HepG2 (cell line): ENCODE results near the gene ERF. TPM values are rescaled to one million over a fixed set of nuclear protein-coding genes. Genes with fewer than 3 reads are reported as not detected.

Experiments used
- CEBPZ ChIP-seq: IDR thresholded peaks from 2 replicates; pipeline ENCODE4 v1.6.1; 2012; ENCODE audit warnings: low read length, improper control_type of control experiment
- EP300 ChIP-seq, 3 experiments: sonication (generic) in 1 of 3; formaldehyde crosslinking in 1 of 3; IDR thresholded peaks; 2 replicates each; pipeline versions ENCODE4 v1.5.1 to v1.6.1; 2011 to 2020; ENCODE audit warnings: low read depth in 2 of 3, low read length in 2 of 3, borderline replicate concordance in 1 of 3, improper control_type of control experiment in 1 of 3, mild to moderate bottlenecking in 1 of 3, missing genetic modification reagents in 1 of 3, moderate library complexity in 1 of 3
- PBX2 ChIP-seq: IDR thresholded peaks from 2 replicates; pipeline ENCODE4 v1.6.1; 2016; ENCODE audit warnings: control low read depth
- PCBP2 ChIP-seq: fragments of 200-400 bp; formaldehyde crosslinking; optimal IDR thresholded peaks from 2 replicates; pipeline ENCODE3; 2018; ENCODE audit warnings: low read length, low read depth; ENCODE audit not compliant: poor library complexity, severe bottlenecking
- PHB2 ChIP-seq: fragments of 450-650 bp; IDR thresholded peaks from 2 replicates; pipeline ENCODE4 v1.6.1; 2018; ENCODE audit not compliant: partially characterized antibody
- RARG ChIP-seq: sonication (generic); formaldehyde crosslinking; IDR thresholded peaks from 2 replicates; pipeline ENCODE4 v1.4.0; 2020; ENCODE audit warnings: low read depth, mild to moderate bottlenecking, missing genetic modification reagents
- SMAD9 ChIP-seq: sonication (generic); formaldehyde crosslinking; IDR thresholded peaks from 2 replicates; pipeline ENCODE4 v1.5.1; 2020; ENCODE audit warnings: mild to moderate bottlenecking, missing genetic modification reagents
- ZEB1 ChIP-seq: IDR thresholded peaks from 2 replicates; pipeline ENCODE4 v1.6.1; 2012; ENCODE audit warnings: mild to moderate bottlenecking, low read depth, inconsistent platforms; ENCODE audit not compliant: insufficient replicate concordance
- ZNF333 ChIP-seq: sonication (generic); formaldehyde crosslinking; IDR thresholded peaks from 2 replicates; pipeline ENCODE4 v1.4.0; 2020; ENCODE audit warnings: mild to moderate bottlenecking, missing genetic modification reagents, borderline replicate concordance
- ZNF552 ChIP-seq: sonication (generic); formaldehyde crosslinking; IDR thresholded peaks from 2 replicates; pipeline ENCODE4 v1.9.0; 2022; ENCODE audit warnings: missing genetic modification reagents, mild to moderate bottlenecking, borderline replicate concordance
- ZNF816 ChIP-seq: sonication (generic); formaldehyde crosslinking; IDR thresholded peaks from 2 replicates; pipeline ENCODE4 v1.8.0; 2022; ENCODE audit warnings: missing genetic modification reagents, mild to moderate bottlenecking, borderline replicate concordance
- ZSCAN30 ChIP-seq: sonication (generic); formaldehyde crosslinking; IDR thresholded peaks from 2 replicates; pipeline ENCODE4 v1.5.0; 2020; ENCODE audit warnings: mild to moderate bottlenecking, missing genetic modification reagents
- polyA plus RNA-seq, 8 experiments: library from polyadenylated mRNA; depleted of rRNA in 3 of 8; stranded (reverse) in 7 of 8; unstranded in 1 of 8; fragments of >200 nt; fragmentation: Illumina TruSeq in 4 of 8; extraction: Trizol in 4 of 8; gene quantifications; 2 replicates each; pipeline versions ENCODE4 v1.2.1 to v1.2.3, GENCODE V29; 2011 to 2016; ENCODE audit warnings: low read depth in 4 of 8, missing spikeins in 1 of 8, mixed read lengths in 1 of 8; ENCODE audit not compliant: insufficient read depth in 1 of 8
- total RNA-seq, 5 experiments: library from RNA; depleted of rRNA; stranded (reverse); fragments of >200 nt; fragmentation: Illumina TruSeq; extraction: Trizol; gene quantifications; 2 replicates each; pipeline ENCODE4 v1.2.3, GENCODE V29; 2016; ENCODE audit warnings: low read depth in 1 of 5
- TF ChIP-seq, protein P1 (sequence below): IDR thresholded peaks from 2 replicates; pipeline ENCODE4 v1.6.1; 2012; ENCODE audit warnings: low read depth, low read length, improper control_type of control experiment
- TF ChIP-seq, protein P2 (sequence below): sonication (generic); formaldehyde crosslinking; IDR thresholded peaks from 2 replicates; pipeline ENCODE4; 2020; ENCODE audit warnings: missing genetic modification reagents, mild to moderate bottlenecking, borderline replicate concordance
- TF ChIP-seq, protein P3 (sequence below): sonication (generic); formaldehyde crosslinking; IDR thresholded peaks from 2 replicates; pipeline ENCODE4 v1.8.1; 2023; ENCODE audit warnings: missing genetic modification reagents, inconsistent platforms, borderline replicate concordance

ERF gene
- total and polyA plus RNA-seq, 2 of the 13 experiments (the other 11 are each of a cell fraction or from before 2014, with no cell fraction given), result 67.1 to 69.9 TPM

DNA sequence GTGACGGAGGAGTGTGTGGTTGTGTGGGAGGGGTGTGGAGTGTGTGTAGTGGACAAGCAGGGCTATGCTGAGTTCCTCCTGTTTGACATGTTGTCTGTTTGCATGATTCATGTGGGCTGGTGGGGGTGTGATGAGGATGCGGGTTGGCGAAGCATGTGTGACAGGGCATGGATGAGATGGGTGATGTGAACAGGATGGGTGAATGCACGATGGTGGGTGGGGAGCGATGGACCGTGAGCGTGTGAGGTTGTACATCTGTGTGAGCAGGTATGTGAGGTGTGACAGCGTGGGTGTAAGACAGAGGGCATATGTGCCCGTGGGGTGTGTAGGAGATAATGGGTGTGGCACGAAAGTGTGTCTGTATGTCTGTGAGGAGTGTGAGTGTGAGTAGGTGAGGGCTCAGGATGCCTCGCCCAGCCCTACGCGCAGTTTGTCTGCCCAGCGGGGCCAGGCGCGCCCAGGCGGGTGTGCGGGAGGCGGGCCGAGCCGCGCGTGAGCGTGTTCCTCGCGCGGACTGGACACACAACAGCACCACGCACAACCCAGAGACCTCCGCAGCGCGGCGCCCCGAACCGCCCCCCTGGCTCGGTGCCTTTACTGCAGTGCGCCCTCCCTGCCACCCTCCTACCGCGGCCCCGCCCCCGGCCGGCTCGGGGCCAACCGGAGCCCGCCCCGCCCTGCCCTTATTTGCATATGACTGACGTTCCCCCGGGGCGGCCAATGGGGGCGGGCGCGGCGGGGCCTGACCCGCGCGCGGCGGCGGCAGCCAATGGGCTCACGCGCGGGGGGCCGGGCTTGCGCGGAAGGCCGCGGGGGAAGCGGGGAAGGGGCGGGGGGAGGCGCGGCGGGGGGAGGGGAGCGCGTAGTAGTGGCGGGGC lies 28.5 kb upstream of the ERF start (continued):
- TF ChIP-seq ZNF333 (CRISPR knock-in tag), result no peak
- TF ChIP-seq, protein P1, sequence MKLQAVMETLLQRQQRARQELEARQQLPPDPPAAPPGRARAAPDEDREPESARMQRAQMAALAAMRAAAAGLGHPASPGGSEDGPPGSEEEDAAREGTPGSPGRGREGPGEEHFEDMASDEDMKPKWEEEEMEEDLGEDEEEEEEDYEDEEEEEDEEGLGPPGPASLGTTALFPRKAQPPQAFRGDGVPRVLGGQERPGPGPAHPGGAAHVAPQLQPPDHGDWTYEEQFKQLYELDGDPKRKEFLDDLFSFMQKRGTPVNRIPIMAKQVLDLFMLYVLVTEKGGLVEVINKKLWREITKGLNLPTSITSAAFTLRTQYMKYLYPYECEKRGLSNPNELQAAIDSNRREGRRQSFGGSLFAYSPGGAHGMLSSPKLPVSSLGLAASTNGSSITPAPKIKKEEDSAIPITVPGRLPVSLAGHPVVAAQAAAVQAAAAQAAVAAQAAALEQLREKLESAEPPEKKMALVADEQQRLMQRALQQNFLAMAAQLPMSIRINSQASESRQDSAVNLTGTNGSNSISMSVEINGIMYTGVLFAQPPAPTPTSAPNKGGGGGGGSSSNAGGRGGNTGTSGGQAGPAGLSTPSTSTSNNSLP, result no peak
- TF ChIP-seq EP300 (IDR thresholded peaks at IDR 0.05; ENCODE audit: low read depth in 2 of 2, low read length in 2 of 2), result no peak
- TF ChIP-seq EP300 (CRISPR knock-in tag; IDR thresholded peaks at IDR 0.05; ENCODE audit: borderline replicate concordance), result no peak
- TF ChIP-seq ZNF552, result no peak
- TF ChIP-seq CEBPZ, result no peak
- no peak for TF ChIP-seq ZNF816 (CRISPR knock-in tag)
- TF ChIP-seq, protein P2, sequence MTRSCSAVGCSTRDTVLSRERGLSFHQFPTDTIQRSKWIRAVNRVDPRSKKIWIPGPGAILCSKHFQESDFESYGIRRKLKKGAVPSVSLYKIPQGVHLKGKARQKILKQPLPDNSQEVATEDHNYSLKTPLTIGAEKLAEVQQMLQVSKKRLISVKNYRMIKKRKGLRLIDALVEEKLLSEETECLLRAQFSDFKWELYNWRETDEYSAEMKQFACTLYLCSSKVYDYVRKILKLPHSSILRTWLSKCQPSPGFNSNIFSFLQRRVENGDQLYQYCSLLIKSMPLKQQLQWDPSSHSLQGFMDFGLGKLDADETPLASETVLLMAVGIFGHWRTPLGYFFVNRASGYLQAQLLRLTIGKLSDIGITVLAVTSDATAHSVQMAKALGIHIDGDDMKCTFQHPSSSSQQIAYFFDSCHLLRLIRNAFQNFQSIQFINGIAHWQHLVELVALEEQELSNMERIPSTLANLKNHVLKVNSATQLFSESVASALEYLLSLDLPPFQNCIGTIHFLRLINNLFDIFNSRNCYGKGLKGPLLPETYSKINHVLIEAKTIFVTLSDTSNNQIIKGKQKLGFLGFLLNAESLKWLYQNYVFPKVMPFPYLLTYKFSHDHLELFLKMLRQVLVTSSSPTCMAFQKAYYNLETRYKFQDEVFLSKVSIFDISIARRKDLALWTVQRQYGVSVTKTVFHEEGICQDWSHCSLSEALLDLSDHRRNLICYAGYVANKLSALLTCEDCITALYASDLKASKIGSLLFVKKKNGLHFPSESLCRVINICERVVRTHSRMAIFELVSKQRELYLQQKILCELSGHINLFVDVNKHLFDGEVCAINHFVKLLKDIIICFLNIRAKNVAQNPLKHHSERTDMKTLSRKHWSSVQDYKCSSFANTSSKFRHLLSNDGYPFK (CRISPR knock-in tag), result 0 out of 2 replicates have a peak, but pooled peaks have one; percentile 13
- no peak for TF ChIP-seq ZSCAN30 (CRISPR knock-in tag)
- no peak for TF ChIP-seq PBX2 (CRISPR knock-in tag)
- TF ChIP-seq PCBP2, result no peak
- TF ChIP-seq RARG (CRISPR knock-in tag), result no peak
- TF ChIP-seq, protein P3, sequence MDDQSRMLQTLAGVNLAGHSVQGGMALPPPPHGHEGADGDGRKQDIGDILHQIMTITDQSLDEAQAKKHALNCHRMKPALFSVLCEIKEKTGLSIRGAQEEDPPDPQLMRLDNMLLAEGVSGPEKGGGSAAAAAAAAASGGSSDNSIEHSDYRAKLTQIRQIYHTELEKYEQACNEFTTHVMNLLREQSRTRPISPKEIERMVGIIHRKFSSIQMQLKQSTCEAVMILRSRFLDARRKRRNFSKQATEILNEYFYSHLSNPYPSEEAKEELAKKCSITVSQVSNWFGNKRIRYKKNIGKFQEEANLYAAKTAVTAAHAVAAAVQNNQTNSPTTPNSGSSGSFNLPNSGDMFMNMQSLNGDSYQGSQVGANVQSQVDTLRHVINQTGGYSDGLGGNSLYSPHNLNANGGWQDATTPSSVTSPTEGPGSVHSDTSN (CRISPR knock-in tag), result no peak
- TF ChIP-seq ZEB1, result no peak
- TF ChIP-seq PHB2, result no peak
- TF ChIP-seq SMAD9 (CRISPR knock-in tag), result no peak
